ENCODE results near the gene FLG2.

The FLG2 gene

DNA sequence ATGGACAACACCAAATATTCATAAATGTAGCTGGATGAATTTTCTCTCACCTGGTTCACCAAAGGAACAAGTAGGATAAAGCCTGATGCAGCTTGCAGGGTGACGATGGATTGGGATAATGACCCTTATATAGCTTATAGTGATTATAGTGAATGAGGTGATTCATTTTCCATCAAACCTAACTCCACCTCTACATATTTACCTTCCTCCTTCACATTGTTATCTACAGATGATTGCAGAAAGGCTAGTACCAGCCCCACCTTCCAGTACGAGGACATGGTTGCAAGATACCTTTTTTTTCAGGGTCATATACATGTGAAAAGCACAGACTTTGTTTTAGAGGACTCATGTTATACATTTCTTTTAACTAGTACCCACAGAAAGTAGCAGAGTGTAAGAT lies at the start of gene FLG2:
Gene FLG2 (minus strand): TSS at position 101 of the 400 bp plus-strand sequence. CDS start 1,122 bp downstream, outside the sequence.
- Mint-ChIP-seq H3K36me3 (ENCODE audit: low read depth) (no peaks in the 10 kb centered on the region), H3K27ac (no peak within 1 kb of the TSS), H3K4me3 (no peak within 1 kb of the TSS), H3K4me1 (ENCODE audit: low read depth) (no peaks in the 10 kb centered on the region), H3K9me3 (no peaks in the 10 kb centered on the region), H3K27me3 (ENCODE audit: low read depth) (no peaks in the 10 kb centered on the region)
- DNase-seq (ENCODE audit: low spot score), result no peak

DNA sequence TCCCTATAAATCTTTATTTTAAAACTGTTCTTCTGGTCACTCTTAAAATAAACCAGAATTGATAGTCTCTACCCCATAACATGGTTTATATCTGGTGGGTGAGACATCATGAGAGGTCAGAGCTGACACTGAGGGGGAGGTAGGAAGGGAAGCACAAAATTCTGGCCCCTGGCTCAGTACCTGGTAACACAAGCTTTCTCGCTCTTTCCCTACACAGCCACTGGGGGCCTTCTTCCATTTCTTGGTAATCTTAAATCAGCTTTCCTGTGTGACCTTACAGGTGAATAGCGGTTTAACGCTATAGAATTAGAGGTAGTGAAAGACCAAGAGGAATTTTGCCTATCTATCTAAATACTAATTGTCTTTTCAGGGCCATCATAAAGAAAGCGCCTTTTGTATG lies 48.9 kb upstream of the FLG2 start:
- Mint-ChIP-seq H3K4me1 (ENCODE audit: low read depth) (no peaks in the 10 kb centered on the region), H3K36me3 (ENCODE audit: low read depth) (no peaks in the 10 kb centered on the region), H3K27me3 (ENCODE audit: low read depth) (peaks cover 6% of the 10 kb centered on the region), H3K4me3 (no peak overlapping the region), H3K9me3 (no peaks in the 10 kb centered on the region), H3K27ac (no peak overlapping the region)
- DNase-seq (ENCODE audit: low spot score), result no peak

DNA sequence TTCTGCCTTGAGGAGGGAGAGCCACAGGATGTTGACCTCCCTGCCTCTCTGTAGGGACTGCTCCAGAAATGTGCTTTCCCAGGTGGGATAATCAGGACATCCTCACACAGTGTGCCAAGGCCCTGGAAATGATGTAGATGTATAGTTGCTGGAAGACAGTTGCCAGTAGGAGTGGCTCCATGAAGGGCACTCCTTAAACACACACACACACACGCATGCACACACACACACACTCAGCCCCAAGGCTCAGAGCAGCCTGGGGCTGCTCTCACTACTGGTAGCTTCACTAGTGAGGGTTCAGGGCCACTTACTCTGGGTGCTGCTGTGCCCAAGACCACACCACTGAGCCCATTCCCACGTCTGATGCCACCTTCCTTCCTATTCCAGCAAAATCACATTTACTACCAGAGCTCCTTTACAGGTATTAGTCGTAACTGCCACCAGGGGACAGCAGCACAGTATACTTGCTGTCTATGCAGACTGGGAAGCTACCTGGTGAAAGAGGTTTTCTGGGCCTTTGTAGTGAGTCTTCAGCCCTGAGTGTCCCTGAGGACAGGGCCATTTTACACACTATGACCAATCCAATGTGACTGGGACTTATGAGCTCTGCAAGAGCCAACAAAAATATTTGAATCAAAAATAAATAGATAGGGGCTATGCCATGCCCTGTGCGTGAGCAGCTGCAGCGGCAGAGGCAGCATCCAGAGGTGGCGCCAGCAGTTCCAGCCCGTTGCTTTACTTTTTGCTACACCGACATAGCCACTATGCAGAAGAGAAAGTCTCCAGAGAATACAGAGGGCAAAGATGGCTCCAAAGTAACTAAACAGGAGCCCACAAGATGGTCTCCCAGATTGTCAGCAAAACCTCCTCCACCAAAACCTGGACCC lies 39.2 kb upstream of the FLG2 start:
- Mint-ChIP-seq H3K27ac (no peak overlapping the region), H3K4me1 (ENCODE audit: low read depth) (no peaks in the 10 kb centered on the region), H3K9me3 (no peaks in the 10 kb centered on the region), H3K36me3 (ENCODE audit: low read depth) (no peaks in the 10 kb centered on the region), H3K27me3 (ENCODE audit: low read depth) (peaks cover 16% of the 10 kb centered on the region), H3K4me3 (no peak overlapping the region)
- no peak for DNase-seq (ENCODE audit: low spot score)

DNA sequence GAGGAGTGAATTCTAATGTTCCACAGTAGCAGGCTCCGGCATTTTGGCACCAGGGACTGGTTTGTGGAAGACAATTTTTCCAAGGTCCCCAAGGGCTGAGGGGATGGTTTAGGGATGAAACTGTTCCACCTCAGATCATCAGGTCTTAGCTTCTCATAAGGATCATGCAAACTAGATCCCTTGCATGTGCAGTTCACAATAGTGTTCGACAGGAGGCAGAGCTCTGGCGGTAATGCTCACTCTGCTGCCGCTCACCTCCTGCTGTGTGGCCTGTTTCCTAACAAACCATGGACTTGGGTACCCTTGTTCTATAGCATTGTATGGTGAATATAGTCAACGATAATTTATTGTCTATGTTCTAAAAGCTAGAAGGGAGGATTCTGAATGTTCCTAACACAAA lies 37.7 kb upstream of the FLG2 start:
- no peak for DNase-seq (ENCODE audit: low spot score)
- H3K4me3 Mint-ChIP-seq, result no peak overlapping the region
- peaks cover 7% of the 10 kb centered on the region for H3K4me1 Mint-ChIP-seq (ENCODE audit: low read depth)
- H3K27ac Mint-ChIP-seq, result no peak overlapping the region
- H3K9me3 Mint-ChIP-seq, result no peaks in the 10 kb centered on the region
- no peaks in the 10 kb centered on the region for H3K36me3 Mint-ChIP-seq (ENCODE audit: low read depth)
- peaks cover 20% of the 10 kb centered on the region for H3K27me3 Mint-ChIP-seq (ENCODE audit: low read depth)

DNA sequence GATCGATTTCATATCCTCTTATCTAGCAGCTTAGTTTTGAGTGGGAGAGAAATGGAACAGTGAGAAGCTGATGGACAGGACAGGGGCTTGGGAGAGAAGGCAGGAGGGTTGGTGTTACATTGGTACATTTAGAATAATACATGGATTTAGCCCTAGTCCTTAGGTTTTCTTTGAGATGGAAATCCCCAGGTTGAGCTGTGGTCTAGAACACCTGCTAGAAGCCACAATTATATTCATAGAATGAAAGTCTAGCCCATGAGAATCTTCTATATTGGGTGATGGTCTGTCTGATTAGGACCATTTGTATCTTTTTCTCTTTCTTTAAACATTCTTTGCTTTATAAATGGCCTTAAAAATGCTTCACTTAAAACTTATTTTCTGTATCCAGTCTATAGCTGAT lies 34.3 kb upstream of the FLG2 start:
- no peak for DNase-seq (ENCODE audit: low spot score)
- no peaks in the 10 kb centered on the region for H3K36me3 Mint-ChIP-seq (ENCODE audit: low read depth)
- no peak overlapping the region for H3K4me3 Mint-ChIP-seq
- H3K27ac Mint-ChIP-seq, result no peak overlapping the region
- H3K9me3 Mint-ChIP-seq, result no peaks in the 10 kb centered on the region
- peaks cover 29% of the 10 kb centered on the region for H3K27me3 Mint-ChIP-seq (ENCODE audit: low read depth)
- H3K4me1 Mint-ChIP-seq (ENCODE audit: low read depth), result peaks cover 7% of the 10 kb centered on the region

DNA sequence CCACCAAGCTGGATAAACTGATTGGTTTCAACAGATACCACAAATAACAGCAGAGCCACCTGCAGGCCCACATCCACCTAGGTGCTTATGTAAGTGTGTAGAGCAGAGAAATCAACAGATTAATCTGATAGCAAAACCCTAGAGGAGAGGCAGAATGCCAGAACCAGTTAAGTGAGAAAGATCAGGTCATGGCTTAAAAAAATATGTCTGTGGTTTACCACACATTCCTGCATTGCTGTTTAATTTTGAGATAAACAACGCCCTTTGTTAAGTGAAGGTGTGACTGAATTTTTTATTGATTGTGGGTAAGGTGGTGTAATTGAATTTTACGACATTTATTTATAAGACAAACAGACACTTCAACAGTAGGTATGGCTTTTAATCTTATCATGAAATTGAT lies 33.1 kb upstream of the FLG2 start:
- Mint-ChIP-seq H3K4me3 (no peak overlapping the region), H3K36me3 (ENCODE audit: low read depth) (no peaks in the 10 kb centered on the region), H3K4me1 (ENCODE audit: low read depth) (peaks cover 7% of the 10 kb centered on the region), H3K9me3 (no peaks in the 10 kb centered on the region), H3K27ac (no peak overlapping the region), H3K27me3 (ENCODE audit: low read depth) (peaks cover 27% of the 10 kb centered on the region)
- DNase-seq (ENCODE audit: low spot score), result no peak

DNA sequence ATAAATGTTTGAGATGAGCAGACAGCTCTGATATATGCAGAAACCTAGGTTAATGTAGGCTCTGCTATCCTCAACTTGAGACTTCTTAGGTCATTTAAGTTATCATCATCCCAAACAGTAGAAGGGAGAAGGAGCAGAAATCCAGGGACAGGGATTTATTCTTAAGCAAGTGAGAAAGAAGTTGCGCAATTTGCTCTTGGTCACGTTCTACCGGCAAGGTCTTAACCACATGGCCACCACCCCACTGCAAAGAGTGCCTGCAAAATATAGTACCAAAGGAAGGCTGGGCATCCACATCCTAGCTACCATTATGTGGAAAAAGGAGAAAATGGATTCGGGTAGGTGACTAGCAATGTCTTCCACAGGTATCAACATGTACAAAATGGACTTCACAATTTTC lies 29.1 kb upstream of the FLG2 start:
- Mint-ChIP-seq H3K9me3 (no peaks in the 10 kb centered on the region), H3K36me3 (ENCODE audit: low read depth) (no peaks in the 10 kb centered on the region), H3K27me3 (ENCODE audit: low read depth) (peaks cover 20% of the 10 kb centered on the region), H3K4me3 (no peak overlapping the region), H3K27ac (no peak overlapping the region), H3K4me1 (ENCODE audit: low read depth) (peaks cover 6% of the 10 kb centered on the region)
- no peak for DNase-seq (ENCODE audit: low spot score)

DNA sequence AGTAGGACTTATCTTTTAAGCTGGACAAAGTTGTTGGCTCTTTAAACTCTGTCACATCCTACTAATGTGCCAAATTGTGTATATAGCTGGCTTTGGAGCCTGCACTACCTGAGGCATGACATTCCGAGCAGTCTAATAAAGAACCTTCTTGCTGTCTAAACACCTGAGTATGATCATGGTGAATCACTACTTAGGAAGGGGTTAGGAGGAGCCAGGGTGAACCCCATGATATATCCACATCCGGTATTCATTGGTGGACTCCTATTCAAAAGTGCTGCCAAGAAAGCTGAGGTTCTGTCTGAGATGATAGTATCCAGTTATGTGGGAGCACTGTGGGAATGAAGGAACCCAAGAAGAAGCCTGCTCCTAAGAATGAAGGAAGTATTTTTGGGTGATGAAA lies 27.1 kb upstream of the FLG2 start:
- H3K4me1 Mint-ChIP-seq (ENCODE audit: low read depth), result no peaks in the 10 kb centered on the region
- DNase-seq (ENCODE audit: low spot score), result no peak
- no peak overlapping the region for H3K4me3 Mint-ChIP-seq
- H3K9me3 Mint-ChIP-seq, result no peaks in the 10 kb centered on the region
- peaks cover 16% of the 10 kb centered on the region for H3K27me3 Mint-ChIP-seq (ENCODE audit: low read depth)
- no peak overlapping the region for H3K27ac Mint-ChIP-seq
- no peaks in the 10 kb centered on the region for H3K36me3 Mint-ChIP-seq (ENCODE audit: low read depth)

DNA sequence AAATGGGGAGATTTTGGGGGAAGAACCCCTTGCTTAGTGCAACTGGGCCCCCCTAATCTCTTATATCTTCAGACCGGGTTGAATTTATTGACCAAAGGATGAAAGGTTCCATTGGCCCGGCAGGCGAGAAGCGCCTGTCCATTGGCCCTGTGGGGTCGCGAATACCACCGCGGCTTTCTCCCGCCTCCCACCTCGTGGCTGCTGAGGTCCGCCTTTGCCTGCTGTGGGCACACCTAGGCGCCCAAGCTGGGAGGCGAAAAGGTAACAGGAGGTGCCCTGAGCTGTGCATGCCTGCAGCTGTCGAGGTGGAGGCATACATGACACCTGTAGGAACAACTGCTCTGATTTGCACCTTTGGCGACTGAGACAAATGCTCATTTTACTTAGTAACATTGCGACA lies 21.1 kb upstream of the FLG2 start:
- Mint-ChIP-seq H3K9me3 (no peaks in the 10 kb centered on the region), H3K27me3 (ENCODE audit: low read depth) (peaks cover 4% of the 10 kb centered on the region), H3K36me3 (ENCODE audit: low read depth) (no peaks in the 10 kb centered on the region), H3K27ac (no peak overlapping the region), H3K4me3 (no peak overlapping the region), H3K4me1 (ENCODE audit: low read depth) (no peaks in the 10 kb centered on the region)
- no peak for DNase-seq (ENCODE audit: low spot score)

DNA sequence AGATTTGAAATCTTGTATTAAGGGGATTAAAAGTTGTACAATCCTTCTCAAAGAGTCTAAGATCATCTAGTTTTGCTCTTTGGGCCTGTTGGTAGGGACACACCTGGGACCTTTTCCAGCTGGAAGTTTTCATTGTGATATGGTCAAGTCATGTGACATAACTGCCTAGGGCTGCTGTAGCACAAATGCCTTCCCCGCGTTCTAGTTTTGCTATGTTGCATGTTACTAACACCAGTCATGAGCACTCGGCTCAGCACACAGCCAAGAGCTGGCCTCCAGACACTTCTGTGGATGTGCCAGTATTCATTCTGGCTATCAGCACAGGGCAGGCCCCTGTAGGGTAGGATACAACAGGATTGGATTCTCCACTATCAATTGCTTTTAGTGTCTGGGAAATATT lies 14.6 kb upstream of the FLG2 start:
- Mint-ChIP-seq H3K27me3 (ENCODE audit: low read depth) (no peaks in the 10 kb centered on the region), H3K27ac (no peak overlapping the region), H3K4me3 (no peak overlapping the region), H3K36me3 (ENCODE audit: low read depth) (no peaks in the 10 kb centered on the region), H3K9me3 (peaks cover 5% of the 10 kb centered on the region), H3K4me1 (ENCODE audit: low read depth) (no peaks in the 10 kb centered on the region)
- DNase-seq (ENCODE audit: low spot score), result no peak

DNA sequence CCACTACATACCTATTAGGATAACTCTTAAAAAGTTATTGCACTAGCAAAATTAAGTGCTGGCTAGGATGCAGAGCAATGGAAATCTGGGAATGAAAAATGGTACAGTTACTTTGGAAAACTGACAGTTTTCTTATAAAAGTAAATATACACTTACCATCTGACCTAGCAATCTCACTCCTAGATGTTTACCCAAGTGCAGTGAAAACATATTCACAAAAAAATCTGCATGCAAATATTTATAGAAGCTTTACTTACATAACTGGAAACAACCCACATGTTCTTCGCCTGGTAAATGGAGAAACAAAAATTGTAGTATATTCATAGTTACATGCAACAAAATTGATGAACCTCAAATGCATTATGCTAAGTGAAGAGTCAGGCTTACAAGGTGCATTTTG lies 12.9 kb upstream of the FLG2 start:
- Mint-ChIP-seq H3K9me3 (peaks cover 10% of the 10 kb centered on the region), H3K27ac (no peak overlapping the region), H3K27me3 (ENCODE audit: low read depth) (peaks cover 4% of the 10 kb centered on the region), H3K36me3 (ENCODE audit: low read depth) (no peaks in the 10 kb centered on the region), H3K4me3 (no peak overlapping the region), H3K4me1 (ENCODE audit: low read depth) (no peaks in the 10 kb centered on the region)
- DNase-seq (ENCODE audit: low spot score), result no peak

DNA sequence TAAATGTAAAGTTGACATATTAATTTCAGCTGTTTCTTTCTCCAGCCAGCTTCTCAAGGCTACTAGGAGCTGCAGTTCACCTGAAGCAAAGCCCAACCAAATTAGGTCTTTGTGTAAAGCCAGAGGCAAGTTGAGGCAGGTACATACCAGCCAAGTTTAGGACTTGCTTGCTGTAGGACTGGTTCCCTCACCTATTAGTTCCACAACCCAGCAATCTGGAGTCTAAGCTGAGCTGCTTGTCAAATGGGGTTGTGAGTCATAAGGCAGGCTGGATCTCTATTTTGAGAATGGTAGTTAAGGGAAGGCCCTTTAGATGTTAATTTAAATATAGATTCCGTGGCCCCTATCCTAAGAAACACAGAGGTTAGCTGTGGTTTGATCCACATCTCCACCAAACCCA lies 7.6 kb upstream of the FLG2 start:
- H3K4me3 Mint-ChIP-seq, result no peak overlapping the region
- DNase-seq (ENCODE audit: low spot score), result no peak
- peaks cover 12% of the 10 kb centered on the region for H3K27me3 Mint-ChIP-seq (ENCODE audit: low read depth)
- H3K27ac Mint-ChIP-seq, result no peak overlapping the region
- H3K9me3 Mint-ChIP-seq, result peaks cover 10% of the 10 kb centered on the region
- H3K36me3 Mint-ChIP-seq (ENCODE audit: low read depth), result no peaks in the 10 kb centered on the region
- no peaks in the 10 kb centered on the region for H3K4me1 Mint-ChIP-seq (ENCODE audit: low read depth)

DNA sequence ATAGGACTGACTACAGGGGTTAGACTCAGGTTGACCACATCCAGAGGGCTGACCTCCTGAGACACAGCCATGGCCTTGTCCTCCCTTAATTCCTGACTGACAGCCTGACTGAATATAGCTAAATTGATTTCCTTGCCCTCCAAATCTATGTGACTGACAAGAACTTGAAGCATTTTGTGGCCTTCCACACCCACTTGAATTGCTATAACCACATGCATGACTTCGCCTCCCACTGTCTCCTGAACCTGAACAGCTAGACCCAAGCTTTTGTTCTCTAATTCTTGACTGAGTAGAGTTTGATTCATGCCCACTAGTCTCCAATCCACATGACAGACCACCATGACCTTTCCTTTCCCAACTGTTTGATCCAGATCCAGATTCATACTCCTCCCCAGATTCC lies 3.1 kb downstream of the FLG2 start:
- Mint-ChIP-seq H3K27ac (no peak overlapping the region), H3K4me3 (no peak overlapping the region), H3K36me3 (ENCODE audit: low read depth) (no peaks in the 10 kb centered on the region), H3K4me1 (ENCODE audit: low read depth) (no peaks in the 10 kb centered on the region), H3K9me3 (no peaks in the 10 kb centered on the region), H3K27me3 (ENCODE audit: low read depth) (no peaks in the 10 kb centered on the region)
- no peak for DNase-seq (ENCODE audit: low spot score)

DNA sequence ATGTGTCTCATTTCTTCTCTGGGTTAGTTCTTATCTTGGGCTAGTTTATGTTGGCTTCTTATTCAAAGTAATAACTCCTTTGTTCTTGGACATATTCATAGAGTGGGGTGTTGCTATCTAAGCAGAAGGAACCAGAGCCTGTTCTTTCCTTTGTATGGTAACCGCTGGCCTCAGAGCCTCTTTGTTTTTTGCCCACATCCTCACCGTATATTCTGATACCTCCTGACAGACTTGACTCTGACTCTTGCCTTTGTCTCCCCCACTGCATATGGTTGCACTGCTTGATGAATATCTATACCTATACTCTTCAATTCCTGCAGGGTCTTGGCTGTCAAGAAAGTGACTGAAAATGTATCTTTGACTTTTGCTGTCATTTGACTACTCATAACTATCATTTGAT lies 10.2 kb downstream of the FLG2 start:
- Mint-ChIP-seq H3K9me3 (no peaks in the 10 kb centered on the region), H3K27me3 (ENCODE audit: low read depth) (peaks cover 15% of the 10 kb centered on the region), H3K4me1 (ENCODE audit: low read depth) (no peaks in the 10 kb centered on the region), H3K4me3 (no peak overlapping the region), H3K36me3 (ENCODE audit: low read depth) (no peaks in the 10 kb centered on the region), H3K27ac (no peak overlapping the region)
- DNase-seq (ENCODE audit: low spot score), result no peak

DNA sequence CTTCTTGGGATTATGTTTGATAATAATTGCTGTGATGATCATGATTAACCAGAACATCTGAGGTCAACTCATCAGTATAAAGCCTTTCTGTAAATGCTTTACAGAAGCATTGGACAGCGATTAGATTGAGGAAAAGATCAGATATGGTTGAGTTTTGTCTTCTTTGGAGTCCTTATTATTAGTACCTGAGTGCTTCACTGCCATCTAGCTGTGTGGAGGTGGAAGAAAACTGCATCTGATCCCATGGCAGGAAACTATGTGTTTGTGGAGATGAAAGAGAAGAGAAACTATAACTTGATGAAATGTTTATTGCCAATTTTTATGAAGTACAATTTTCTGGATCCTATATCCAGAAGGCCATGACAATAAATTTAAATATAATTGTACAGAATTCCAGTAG lies 11.4 kb downstream of the FLG2 start:
- no peaks in the 10 kb centered on the region for H3K9me3 Mint-ChIP-seq
- no peaks in the 10 kb centered on the region for H3K4me1 Mint-ChIP-seq (ENCODE audit: low read depth)
- H3K27me3 Mint-ChIP-seq (ENCODE audit: low read depth), result peaks cover 22% of the 10 kb centered on the region
- DNase-seq (ENCODE audit: low spot score), result no peak
- H3K4me3 Mint-ChIP-seq, result no peak overlapping the region
- no peak overlapping the region for H3K27ac Mint-ChIP-seq
- no peaks in the 10 kb centered on the region for H3K36me3 Mint-ChIP-seq (ENCODE audit: low read depth)

Measured in T-helper 2 cell treated with Interferon-gamma antibody and Interleukin-4, amounts not matched to agents 5 μg/mL and 100 μg/mL, for 36 hours (primary cell).